Loucy (cell line): ENCODE data around the gene RBP5.

ENCODE experiments used
- H2AFZ ChIP-seq: fragments of 200-600 bp; sonication (generic); 2 replicates; pipeline ENCODE4 v1.6.0; 2016; ENCODE audit warnings: antibody characterized with exemption, mild to moderate bottlenecking, low read length, moderate library complexity
- H3F3A ChIP-seq: fragments of 200-600 bp; 2 replicates; pipeline ENCODE4 v1.6.0; 2016; ENCODE audit warnings: antibody characterized with exemption, low read depth, mild to moderate bottlenecking
- H3K27me3 ChIP-seq: fragments of 200-600 bp; sonication (generic); 2 replicates; pipeline ENCODE4 v1.6.1; 2014; ENCODE audit warnings: low read length, mild to moderate bottlenecking; ENCODE audit not compliant: insufficient read depth, poor library complexity, severe bottlenecking
- H3K36me3 ChIP-seq: fragments of 200-600 bp; sonication (generic); 2 replicates; pipeline ENCODE4 v1.6.1; 2016; ENCODE audit warnings: low read length; ENCODE audit not compliant: insufficient read depth
- H3K4me1 ChIP-seq: fragments of 200-600 bp; sonication (generic); 2 replicates; pipeline ENCODE4 v1.5.1; 2014; ENCODE audit warnings: low read length, mild to moderate bottlenecking; ENCODE audit not compliant: insufficient read depth, poor library complexity, severe bottlenecking
- H3K4me2 ChIP-seq: fragments of 200-600 bp; sonication (generic); 2 replicates; pipeline ENCODE4 v1.6.0; 2014; ENCODE audit warnings: antibody characterized with exemption, low read length, low read depth, mild to moderate bottlenecking; ENCODE audit not compliant: poor library complexity, severe bottlenecking
- H3K4me3 ChIP-seq: fragments of 200-600 bp; sonication (generic); 2 replicates; pipeline ENCODE4 v1.5.1; 2014; ENCODE audit warnings: low read length, mild to moderate bottlenecking, mixed read lengths; ENCODE audit not compliant: poor library complexity, severe bottlenecking
- H3K79me2 ChIP-seq: fragments of 200-600 bp; sonication (generic); 2 replicates; pipeline ENCODE4 v1.6.1; 2014; ENCODE audit warnings: low read length; ENCODE audit not compliant: insufficient read depth
- H3K9ac ChIP-seq: fragments of 200-600 bp; sonication (generic); 2 replicates; pipeline ENCODE4 v1.6.0; 2014; ENCODE audit warnings: mild to moderate bottlenecking, low read depth, low read length, moderate library complexity; ENCODE audit not compliant: poor library complexity, severe bottlenecking
- H3K9me2 ChIP-seq: fragments of 200-600 bp; sonication (generic); replicated peaks from 2 replicates; pipeline ENCODE4 v1.6.1; 2016; ENCODE audit warnings: low read depth, low read length, mixed read lengths
- H3K9me3 ChIP-seq: fragments of 200-600 bp; sonication (generic); 2 replicates; pipeline ENCODE4 v1.6.1; 2014; ENCODE audit warnings: mild to moderate bottlenecking, antibody characterized with exemption, low read length, low read depth; ENCODE audit not compliant: insufficient read depth
- H4K20me1 ChIP-seq: fragments of 200-600 bp; sonication (generic); 2 replicates; pipeline ENCODE4 v1.6.0; 2014; ENCODE audit warnings: antibody characterized with exemption, low read length, mild to moderate bottlenecking; ENCODE audit not compliant: insufficient read depth, poor library complexity, severe bottlenecking
- EZH2phosphoT487 ChIP-seq: fragments of 200-600 bp; IDR thresholded peaks from 2 replicates; pipeline ENCODE4 v1.6.1; 2018; ENCODE audit warnings: antibody characterized with exemption, mild to moderate bottlenecking, moderate library complexity, borderline replicate concordance
- TF ChIP-seq, protein P1 (sequence below): fragments of 200-600 bp; sonication (generic); conservative IDR thresholded peaks from 2 replicates; pipeline ENCODE4 v1.5.1; 2014; ENCODE audit warnings: mild to moderate bottlenecking, antibody characterized with exemption, low read length

Gene RBP5

DNA sequence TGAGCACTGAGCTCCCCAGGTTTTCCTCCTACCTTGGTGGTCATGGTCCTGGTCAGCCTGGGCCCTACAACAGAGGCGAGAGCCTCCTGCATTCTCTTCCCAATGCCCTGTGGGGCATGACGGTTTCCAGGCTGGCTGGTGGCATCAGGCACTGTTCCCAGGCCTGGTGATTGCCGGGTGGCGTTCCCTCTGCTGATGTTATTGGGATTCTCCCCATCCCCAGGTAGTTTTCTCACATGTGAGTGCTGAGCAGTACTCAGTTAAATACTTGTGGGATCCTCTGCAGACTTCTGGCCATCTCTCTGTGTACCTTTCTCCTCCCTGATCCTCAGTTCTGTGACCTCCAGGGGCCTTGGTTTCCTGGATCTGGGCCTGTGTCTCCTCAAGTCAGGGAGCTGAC, 52.2 kb downstream of the RBP5 start:
- Histone ChIP-seq H3K4me3 (no peak overlapping the region), H3K4me1 (peaks cover 8% of the 10 kb centered on the region), H4K20me1 (no peaks in the 10 kb centered on the region), H3K4me2 (no peak overlapping the region), H3K9me2 (no peaks in the 10 kb centered on the region), H3K9ac (no peak overlapping the region), H3K27me3 (no peaks in the 10 kb centered on the region), H3F3A (no peaks in the 10 kb centered on the region), H2AFZ (no peak overlapping the region), H3K79me2 (no peaks in the 10 kb centered on the region), H3K9me3 (no peaks in the 10 kb centered on the region), H3K36me3 (no peaks in the 10 kb centered on the region)
- TF ChIP-seq, protein P1, sequence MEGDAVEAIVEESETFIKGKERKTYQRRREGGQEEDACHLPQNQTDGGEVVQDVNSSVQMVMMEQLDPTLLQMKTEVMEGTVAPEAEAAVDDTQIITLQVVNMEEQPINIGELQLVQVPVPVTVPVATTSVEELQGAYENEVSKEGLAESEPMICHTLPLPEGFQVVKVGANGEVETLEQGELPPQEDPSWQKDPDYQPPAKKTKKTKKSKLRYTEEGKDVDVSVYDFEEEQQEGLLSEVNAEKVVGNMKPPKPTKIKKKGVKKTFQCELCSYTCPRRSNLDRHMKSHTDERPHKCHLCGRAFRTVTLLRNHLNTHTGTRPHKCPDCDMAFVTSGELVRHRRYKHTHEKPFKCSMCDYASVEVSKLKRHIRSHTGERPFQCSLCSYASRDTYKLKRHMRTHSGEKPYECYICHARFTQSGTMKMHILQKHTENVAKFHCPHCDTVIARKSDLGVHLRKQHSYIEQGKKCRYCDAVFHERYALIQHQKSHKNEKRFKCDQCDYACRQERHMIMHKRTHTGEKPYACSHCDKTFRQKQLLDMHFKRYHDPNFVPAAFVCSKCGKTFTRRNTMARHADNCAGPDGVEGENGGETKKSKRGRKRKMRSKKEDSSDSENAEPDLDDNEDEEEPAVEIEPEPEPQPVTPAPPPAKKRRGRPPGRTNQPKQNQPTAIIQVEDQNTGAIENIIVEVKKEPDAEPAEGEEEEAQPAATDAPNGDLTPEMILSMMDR, result no peak
- TF ChIP-seq EZH2phosphoT487, result no peak

DNA sequence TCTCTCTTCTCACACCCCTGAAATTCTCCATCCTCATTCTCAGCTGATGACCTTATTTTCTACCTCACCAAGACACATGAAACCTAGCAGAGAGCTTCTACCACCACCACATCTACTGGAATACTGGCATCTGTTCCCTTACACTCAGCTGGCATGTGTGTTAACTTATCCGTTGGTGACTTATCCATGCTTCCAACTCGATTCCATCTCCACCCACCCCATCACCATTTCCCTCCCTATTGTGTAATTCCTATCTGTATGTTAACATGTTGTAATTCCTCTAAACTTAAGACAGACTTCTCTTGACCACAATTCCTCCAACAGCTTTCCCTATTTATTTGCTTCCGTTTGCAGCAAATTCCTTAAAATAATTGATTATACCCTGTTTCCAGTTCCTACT, 52.8 kb downstream of the RBP5 start:
- no peak overlapping the region for H3K9ac ChIP-seq
- no peaks in the 10 kb centered on the region for H3K9me2 ChIP-seq
- no peaks in the 10 kb centered on the region for H3K79me2 ChIP-seq
- no peaks in the 10 kb centered on the region for H3F3A ChIP-seq
- no peaks in the 10 kb centered on the region for H3K36me3 ChIP-seq
- TF ChIP-seq, protein P1, result no peak
- no peak for TF ChIP-seq EZH2phosphoT487
- no peaks in the 10 kb centered on the region for H4K20me1 ChIP-seq
- no peaks in the 10 kb centered on the region for H3K9me3 ChIP-seq
- no peak overlapping the region for H3K4me3 ChIP-seq
- no peak overlapping the region for H3K4me2 ChIP-seq
- H3K27me3 ChIP-seq, result no peaks in the 10 kb centered on the region
- H3K4me1 ChIP-seq, result peaks cover 8% of the 10 kb centered on the region
- peak overlapping the region; percentile 48; the same call in 1 of the 2 replicates for H2AFZ ChIP-seq

DNA sequence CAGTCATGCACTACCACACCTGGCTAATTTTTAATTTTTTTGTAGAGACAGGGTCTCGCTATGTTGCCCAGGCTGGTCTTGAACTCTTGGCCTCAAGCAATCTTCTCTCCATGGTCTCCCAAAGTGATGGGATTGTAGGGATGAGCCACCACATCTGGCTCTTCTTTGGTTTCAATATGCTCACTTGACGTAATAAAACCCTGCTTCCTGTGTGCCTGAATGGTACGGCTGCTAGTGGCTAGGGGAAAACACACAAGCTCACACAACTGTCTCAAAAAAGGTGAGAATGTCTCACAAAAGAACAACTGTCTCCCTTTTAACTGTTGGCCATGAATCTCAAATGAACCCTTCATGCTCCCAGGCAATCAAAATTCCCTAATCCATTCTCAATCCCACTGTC, 53.2 kb downstream of the RBP5 start:
- no peak overlapping the region for H3K4me3 ChIP-seq
- H4K20me1 ChIP-seq, result no peaks in the 10 kb centered on the region
- H3K4me2 ChIP-seq, result no peak overlapping the region
- H3K79me2 ChIP-seq, result no peaks in the 10 kb centered on the region
- H3K4me1 ChIP-seq, result peaks cover 8% of the 10 kb centered on the region
- no peak overlapping the region for H3K9ac ChIP-seq
- no peaks in the 10 kb centered on the region for H3K9me2 ChIP-seq
- H3F3A ChIP-seq, result no peaks in the 10 kb centered on the region
- H3K36me3 ChIP-seq, result no peaks in the 10 kb centered on the region
- peak overlapping the region; percentile 48; the same call in 1 of the 2 replicates for H2AFZ ChIP-seq
- H3K9me3 ChIP-seq, result no peaks in the 10 kb centered on the region
- TF ChIP-seq, protein P1, result no peak
- no peak for TF ChIP-seq EZH2phosphoT487
- no peaks in the 10 kb centered on the region for H3K27me3 ChIP-seq
